ENCODE results near the gene ZBTB46.

The ZBTB46 gene

GRCh38 chr20:63791497-63792156, 39.4 kb downstream of the ZBTB46 start:
- Histone ChIP-seq H3K9me3 (ENCODE audit: control insufficient read depth in 1 of 2, low read length in 2 of 2) (no peaks in the 10 kb centered on the region), H3K36me3 (ENCODE audit: control insufficient read depth in 1 of 2, insufficient read depth in 2 of 2, low read length in 2 of 2) (peaks cover 0 to 9% of the 10 kb centered on the region in 2 donors), H3K27me3 (ENCODE audit: low read depth, low read length) (no peaks in the 10 kb centered on the region), H3K4me1 (ENCODE audit: control insufficient read depth in 1 of 2, insufficient read depth in 2 of 2, low read length in 2 of 2) (no peaks in the 10 kb centered on the region), H3K27ac (ENCODE audit: low read length) (no peak overlapping the region), H3K4me3 (ENCODE audit: low read depth in 1 of 2, low read length in 2 of 2) (no peak overlapping the region)

GRCh38 chr20:63790572-63791168, 40.4 kb downstream of the ZBTB46 start:
- Histone ChIP-seq H3K4me1 (ENCODE audit: control insufficient read depth in 1 of 2, insufficient read depth in 2 of 2, low read length in 2 of 2) (no peaks in the 10 kb centered on the region), H3K4me3 (ENCODE audit: low read depth in 1 of 2, low read length in 2 of 2) (no peak overlapping the region), H3K36me3 (ENCODE audit: control insufficient read depth in 1 of 2, insufficient read depth in 2 of 2, low read length in 2 of 2) (peaks cover 0 to 9% of the 10 kb centered on the region in 2 donors), H3K27me3 (ENCODE audit: low read depth, low read length) (no peaks in the 10 kb centered on the region), H3K27ac (ENCODE audit: low read length) (no peak overlapping the region), H3K9me3 (ENCODE audit: control insufficient read depth in 1 of 2, low read length in 2 of 2) (no peaks in the 10 kb centered on the region)

DNA sequence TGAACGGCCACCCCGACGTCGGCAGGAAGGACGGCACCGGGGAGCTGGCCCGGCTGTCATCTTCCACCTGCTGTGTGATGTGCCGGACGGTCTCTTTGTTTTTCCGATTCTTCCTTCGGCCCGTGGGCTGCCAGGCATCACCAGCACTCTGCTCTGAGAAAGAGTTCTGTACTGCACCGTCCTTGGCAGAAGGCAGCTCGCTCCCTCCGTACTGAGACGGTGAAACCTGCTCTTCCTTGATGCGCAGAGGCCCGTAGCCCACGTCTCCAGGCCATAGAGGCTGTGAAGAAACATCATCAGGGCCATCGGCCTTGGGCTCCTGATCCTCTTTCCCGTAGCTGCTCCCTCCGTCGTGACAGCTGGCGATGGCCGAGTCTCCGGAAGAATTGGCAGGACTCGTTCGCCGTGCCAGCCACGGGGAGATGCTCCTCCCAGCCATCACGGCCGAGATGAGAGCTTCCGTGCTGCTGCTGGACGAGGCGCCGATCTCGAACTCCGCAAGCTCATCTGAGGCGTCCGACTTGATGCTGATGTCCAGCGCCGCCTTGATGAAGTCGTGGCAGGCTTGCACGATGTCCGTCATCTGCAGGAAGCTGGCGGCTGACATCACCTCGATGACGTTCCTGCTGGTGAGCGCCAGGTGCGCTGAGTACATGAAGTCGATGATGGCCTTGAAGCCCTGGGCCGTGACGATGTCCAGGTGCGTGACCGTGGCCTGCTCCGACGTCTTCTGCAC, 41.1 kb downstream of the ZBTB46 start:
- H3K27me3 ChIP-seq (ENCODE audit: low read depth, low read length) = no peaks in the 10 kb centered on the region
- no peaks in the 10 kb centered on the region for H3K4me1 ChIP-seq (ENCODE audit: control insufficient read depth in 1 of 2, insufficient read depth in 2 of 2, low read length in 2 of 2)
- H3K9me3 ChIP-seq (ENCODE audit: control insufficient read depth in 1 of 2, low read length in 2 of 2) = no peaks in the 10 kb centered on the region
- H3K36me3 ChIP-seq (ENCODE audit: control insufficient read depth in 1 of 2, insufficient read depth in 2 of 2, low read length in 2 of 2) = peaks cover 0 to 9% of the 10 kb centered on the region in 2 donors
- no peak overlapping the region for H3K4me3 ChIP-seq (ENCODE audit: low read depth in 1 of 2, low read length in 2 of 2)
- H3K27ac ChIP-seq (ENCODE audit: low read length) = no peak overlapping the region

- peaks cover 0 to 9% of the 10 kb centered on the region in 2 donors for H3K36me3 ChIP-seq (ENCODE audit: control insufficient read depth in 1 of 2, insufficient read depth in 2 of 2, low read length in 2 of 2)
- H3K27me3 ChIP-seq (ENCODE audit: low read depth, low read length) = no peaks in the 10 kb centered on the region
- no peaks in the 10 kb centered on the region for H3K9me3 ChIP-seq (ENCODE audit: control insufficient read depth in 1 of 2, low read length in 2 of 2)
- no peaks in the 10 kb centered on the region for H3K4me1 ChIP-seq (ENCODE audit: control insufficient read depth in 1 of 2, insufficient read depth in 2 of 2, low read length in 2 of 2)
- H3K4me3 ChIP-seq (ENCODE audit: low read depth in 1 of 2, low read length in 2 of 2) = no peak overlapping the region
- no peak overlapping the region for H3K27ac ChIP-seq (ENCODE audit: low read length)
Observed at GRCh38 chr20:63787749-63788148, 43.3 kb downstream of the ZBTB46 start.

DNA sequence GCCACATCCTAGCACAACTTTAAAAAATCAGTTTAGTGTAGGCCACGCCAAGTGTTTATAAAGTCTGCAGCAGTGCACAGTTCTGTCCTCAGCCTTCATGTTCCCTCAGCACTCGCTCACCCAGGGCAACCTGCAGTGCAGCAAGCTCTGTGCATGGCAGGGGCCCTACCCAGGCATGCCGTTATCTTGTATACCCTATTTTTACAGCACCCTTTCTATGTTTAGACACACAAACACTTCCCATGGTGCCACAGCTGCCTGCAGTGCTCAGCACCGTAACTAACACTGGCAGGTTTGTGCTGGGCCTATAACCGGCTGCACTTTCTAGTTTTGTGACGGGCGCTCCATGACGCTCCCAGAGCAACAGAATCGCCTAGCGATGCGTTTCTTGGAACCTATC, 43.8 kb downstream of the ZBTB46 start:
- no peaks in the 10 kb centered on the region for H3K27me3 ChIP-seq (ENCODE audit: low read depth, low read length)
- H3K4me3 ChIP-seq (ENCODE audit: low read depth in 1 of 2, low read length in 2 of 2) = no peak overlapping the region
- no peak overlapping the region for H3K27ac ChIP-seq (ENCODE audit: low read length)
- H3K9me3 ChIP-seq (ENCODE audit: control insufficient read depth in 1 of 2, low read length in 2 of 2) = no peaks in the 10 kb centered on the region
- H3K4me1 ChIP-seq (ENCODE audit: control insufficient read depth in 1 of 2, insufficient read depth in 2 of 2, low read length in 2 of 2) = peaks cover 0 to 2% of the 10 kb centered on the region in 2 donors
- peaks cover 0 to 9% of the 10 kb centered on the region in 2 donors for H3K36me3 ChIP-seq (ENCODE audit: control insufficient read depth in 1 of 2, insufficient read depth in 2 of 2, low read length in 2 of 2)

GRCh38 chr20:63785691-63786131, 45.4 kb downstream of the ZBTB46 start:
- Histone ChIP-seq H3K4me1 (ENCODE audit: control insufficient read depth in 1 of 2, insufficient read depth in 2 of 2, low read length in 2 of 2) (peaks cover 0 to 2% of the 10 kb centered on the region in 2 donors), H3K4me3 (ENCODE audit: low read depth in 1 of 2, low read length in 2 of 2) (no peak overlapping the region), H3K27ac (ENCODE audit: low read length) (no peak overlapping the region), H3K9me3 (ENCODE audit: control insufficient read depth in 1 of 2, low read length in 2 of 2) (no peaks in the 10 kb centered on the region), H3K36me3 (ENCODE audit: control insufficient read depth in 1 of 2, insufficient read depth in 2 of 2, low read length in 2 of 2) (peaks cover 0 to 9% of the 10 kb centered on the region in 2 donors), H3K27me3 (ENCODE audit: low read depth, low read length) (no peaks in the 10 kb centered on the region)

- Histone ChIP-seq H3K27me3 (ENCODE audit: low read depth, low read length) (no peaks in the 10 kb centered on the region), H3K36me3 (ENCODE audit: control insufficient read depth in 1 of 2, insufficient read depth in 2 of 2, low read length in 2 of 2) (no peaks in the 10 kb centered on the region), H3K27ac (ENCODE audit: low read length) (no peak overlapping the region), H3K9me3 (ENCODE audit: control insufficient read depth in 1 of 2, low read length in 2 of 2) (no peaks in the 10 kb centered on the region), H3K4me1 (ENCODE audit: control insufficient read depth in 1 of 2, insufficient read depth in 2 of 2, low read length in 2 of 2) (peaks cover 0 to 2% of the 10 kb centered on the region in 2 donors), H3K4me3 (ENCODE audit: low read depth in 1 of 2, low read length in 2 of 2) (no peak overlapping the region)
Observed at GRCh38 chr20:63783970-63784369, 47.1 kb downstream of the ZBTB46 start.

- Histone ChIP-seq H3K4me1 (ENCODE audit: control insufficient read depth in 1 of 2, insufficient read depth in 2 of 2, low read length in 2 of 2) (peaks cover 0 to 2% of the 10 kb centered on the region in 2 donors), H3K27ac (ENCODE audit: low read length) (no peak overlapping the region), H3K9me3 (ENCODE audit: control insufficient read depth in 1 of 2, low read length in 2 of 2) (no peaks in the 10 kb centered on the region), H3K36me3 (ENCODE audit: control insufficient read depth in 1 of 2, insufficient read depth in 2 of 2, low read length in 2 of 2) (no peaks in the 10 kb centered on the region), H3K27me3 (ENCODE audit: low read depth, low read length) (no peaks in the 10 kb centered on the region), H3K4me3 (ENCODE audit: low read depth in 1 of 2, low read length in 2 of 2) (no peak overlapping the region)
Observed at GRCh38 chr20:63782521-63782971, 48.5 kb downstream of the ZBTB46 start.

DNA sequence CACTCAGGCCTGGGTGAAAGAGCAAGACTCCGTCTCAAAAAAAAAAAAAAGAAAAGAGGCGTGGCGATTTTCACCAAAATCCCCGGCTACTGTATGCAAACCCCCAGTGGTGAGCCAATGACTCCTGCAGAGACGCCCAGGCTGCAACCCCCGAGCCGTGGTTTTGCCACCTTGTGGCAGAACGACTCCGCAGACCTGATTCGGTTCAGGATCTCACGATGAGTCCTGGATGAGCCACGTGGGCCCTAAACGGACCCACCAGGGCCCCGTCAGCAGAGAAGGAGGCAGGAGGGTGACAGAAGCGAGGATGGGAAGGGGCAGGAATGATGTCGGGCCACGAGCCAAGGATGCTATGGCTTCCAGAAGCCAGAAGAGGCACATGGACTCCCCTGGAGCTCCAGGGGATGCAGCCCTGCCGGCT, 49.0 kb downstream of the ZBTB46 start:
- Histone ChIP-seq H3K9me3 (ENCODE audit: control insufficient read depth in 1 of 2, low read length in 2 of 2) (no peaks in the 10 kb centered on the region), H3K4me3 (ENCODE audit: low read depth in 1 of 2, low read length in 2 of 2) (no peak overlapping the region), H3K36me3 (ENCODE audit: control insufficient read depth in 1 of 2, insufficient read depth in 2 of 2, low read length in 2 of 2) (no peaks in the 10 kb centered on the region), H3K4me1 (ENCODE audit: control insufficient read depth in 1 of 2, insufficient read depth in 2 of 2, low read length in 2 of 2) (peaks cover 0 to 2% of the 10 kb centered on the region in 2 donors), H3K27ac (ENCODE audit: low read length) (no peak overlapping the region), H3K27me3 (ENCODE audit: low read depth, low read length) (no peaks in the 10 kb centered on the region)

GRCh38 chr20:63781181-63781580, 49.9 kb downstream of the ZBTB46 start:
- Histone ChIP-seq H3K4me1 (ENCODE audit: control insufficient read depth in 1 of 2, insufficient read depth in 2 of 2, low read length in 2 of 2) (peaks cover 0 to 2% of the 10 kb centered on the region in 2 donors), H3K27me3 (ENCODE audit: low read depth, low read length) (no peaks in the 10 kb centered on the region), H3K4me3 (ENCODE audit: low read depth in 1 of 2, low read length in 2 of 2) (no peak overlapping the region), H3K36me3 (ENCODE audit: control insufficient read depth in 1 of 2, insufficient read depth in 2 of 2, low read length in 2 of 2) (no peaks in the 10 kb centered on the region), H3K27ac (ENCODE audit: low read length) (no peak overlapping the region), H3K9me3 (ENCODE audit: control insufficient read depth in 1 of 2, low read length in 2 of 2) (no peaks in the 10 kb centered on the region)

DNA sequence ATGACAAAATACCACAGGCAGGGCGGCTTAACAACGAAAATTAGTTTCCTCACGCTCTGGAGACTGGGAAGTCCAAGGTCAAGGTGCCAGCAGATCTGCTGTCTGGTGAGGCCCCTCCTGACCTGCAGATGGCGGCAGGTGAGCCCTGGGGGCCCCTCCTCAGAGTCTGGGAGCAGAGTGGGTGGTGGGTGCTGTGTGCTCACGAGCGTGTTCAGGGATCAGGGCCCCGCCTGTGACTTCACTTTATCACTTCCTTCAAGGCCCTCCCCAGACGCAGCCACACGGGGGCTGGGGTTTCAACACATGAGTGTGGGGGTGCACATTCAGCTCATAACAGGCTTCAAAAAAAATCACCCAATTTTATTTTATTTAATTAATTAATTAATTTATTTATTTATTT, 52.2 kb downstream of the ZBTB46 start:
- H3K36me3 ChIP-seq (ENCODE audit: control insufficient read depth in 1 of 2, insufficient read depth in 2 of 2, low read length in 2 of 2) = no peaks in the 10 kb centered on the region
- H3K4me3 ChIP-seq (ENCODE audit: low read depth in 1 of 2, low read length in 2 of 2) = no peak overlapping the region
- H3K9me3 ChIP-seq (ENCODE audit: control insufficient read depth in 1 of 2, low read length in 2 of 2) = no peaks in the 10 kb centered on the region
- peaks cover 0 to 10% of the 10 kb centered on the region in 2 donors for H3K4me1 ChIP-seq (ENCODE audit: control insufficient read depth in 1 of 2, insufficient read depth in 2 of 2, low read length in 2 of 2)
- no peak overlapping the region for H3K27ac ChIP-seq (ENCODE audit: low read length)
- no peaks in the 10 kb centered on the region for H3K27me3 ChIP-seq (ENCODE audit: low read depth, low read length)

Data from muscle layer of duodenum (tissue), 2 donors.